H1 (cell line): Measurements from ENCODE around the gene CEP72. TPM values are rescaled to one million over a fixed set of nuclear protein-coding genes. Genes with fewer than 3 reads are reported as not detected.

Experiments used
- TEAD4 ChIP-seq: IDR thresholded peaks from 2 replicates; pipeline ENCODE4 v1.6.1; 2012; ENCODE audit warnings: low read depth, low read length, inconsistent platforms, mixed read lengths
- polyA plus RNA-seq, 7 experiments: library from polyadenylated mRNA; depleted of rRNA in 3 of 7; stranded (reverse) in 5 of 7; unstranded in 2 of 7; fragments of >200 nt in 5 of 7; fragments of 200-250 nt in 2 of 7; gene quantifications; 1 replicate in 5 of 7; 2 replicates in 1 of 7; 4 replicates in 1 of 7; pipeline versions ENCODE4 v1.2.1 to v1.2.3, GENCODE V29; 2011 to 2013; ENCODE audit warnings: missing spikeins in 2 of 7, mixed read lengths in 2 of 7
- total RNA-seq: library from RNA; stranded (reverse); fragmentation: NEBNext Ultra II Directional; extraction: Animal tissue kit (Norgen Biotek cat#: 25700); gene quantifications from 2 replicates; pipeline ENCODE4 v1.2.1, GENCODE V29; 2021

The CEP72 gene
- total and polyA plus RNA-seq, 2 of the 8 experiments (the other 6 are each of a cell fraction or from before 2014, with no cell fraction given): 13.1 to 19.6 TPM

DNA sequence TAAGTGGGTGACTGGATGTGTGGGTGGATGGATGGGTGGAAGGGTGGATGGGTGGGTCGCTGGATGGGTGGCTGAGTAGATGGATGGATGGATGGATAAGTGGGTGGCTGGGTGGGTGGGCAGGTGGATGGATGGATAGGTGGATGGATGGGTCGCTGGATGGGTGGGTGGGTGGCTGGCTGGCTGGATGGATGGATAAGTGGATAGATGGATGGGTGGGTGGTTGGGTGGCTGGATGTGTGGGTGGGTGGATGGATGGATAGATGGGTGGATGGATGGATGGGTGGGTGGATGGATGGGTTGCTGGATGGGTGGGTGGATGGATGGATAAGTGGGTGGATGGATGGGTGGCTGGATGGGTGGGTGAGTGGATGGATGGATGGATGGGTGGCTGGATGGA is 27.3 kb upstream of the CEP72 start (continued):
- no peak for TF ChIP-seq TEAD4
